Osteoblast (primary cell): Measurements from ENCODE around the gene FGD6. TPM values are rescaled to one million over a fixed set of nuclear protein-coding genes. Genes with fewer than 3 reads are reported as not detected.
"Not testable (repeated sequence)": the region's sequence is repeated elsewhere in the genome, so short reads cannot be mapped to it uniquely, and the experiment has no call there.

Source experiments
- DNase-seq: peaks from one replicate; pipeline ENCODE4 v3.0.0; 2011; ENCODE audit warnings: low spot score, mixed read lengths; ENCODE audit not compliant: insufficient read length; ENCODE audit errors: missing footprints
- H2AFZ ChIP-seq: 2 replicates; pipeline ENCODE4 v1.6.0; 2011; ENCODE audit warnings: mild to moderate bottlenecking, low read length
- H3K27ac ChIP-seq: 2 replicates; pipeline ENCODE4 v1.5.1; 2011; ENCODE audit warnings: mild to moderate bottlenecking, low read depth, low read length, moderate library complexity
- H3K27me3 ChIP-seq: 2 replicates; pipeline ENCODE4 v1.6.0; 2012; ENCODE audit warnings: mild to moderate bottlenecking, control low read depth, inconsistent platforms, low read length, moderate library complexity; ENCODE audit not compliant: insufficient read depth
- H3K36me3 ChIP-seq: 2 replicates; pipeline ENCODE4 v1.5.1; 2011; ENCODE audit warnings: mild to moderate bottlenecking, low read length, control low read depth, moderate library complexity; ENCODE audit not compliant: insufficient read depth
- H3K4me1 ChIP-seq: 2 replicates; pipeline ENCODE4 v1.5.1; 2011; ENCODE audit warnings: mild to moderate bottlenecking, low read length, control low read depth, moderate library complexity; ENCODE audit not compliant: insufficient read depth
- H3K4me2 ChIP-seq: 2 replicates; pipeline ENCODE4 v1.6.0; 2011; ENCODE audit warnings: mild to moderate bottlenecking, low read length; ENCODE audit not compliant: insufficient read depth
- H3K4me3 ChIP-seq: fragments of 200-600 bp; sonication (generic); 3 replicates; pipeline ENCODE4 v1.5.1; 2012; ENCODE audit warnings: mild to moderate bottlenecking, low read length, inconsistent platforms; ENCODE audit not compliant: insufficient read depth
- H3K79me2 ChIP-seq: 2 replicates; pipeline ENCODE4 v1.6.0; 2012; ENCODE audit warnings: mild to moderate bottlenecking, low read length, control low read depth, inconsistent platforms; ENCODE audit not compliant: insufficient read depth
- H3K9me3 ChIP-seq: 2 replicates; pipeline ENCODE4 v1.5.1; 2011; ENCODE audit warnings: low read depth, low read length, control low read depth
- H4K20me1 ChIP-seq: 2 replicates; pipeline ENCODE4 v1.6.0; 2012; ENCODE audit warnings: mild to moderate bottlenecking, low read length, control low read depth; ENCODE audit not compliant: insufficient read depth
- total RNA-seq: library from RNA; depleted of rRNA; stranded (reverse); fragments of >200 nt; gene quantifications from 2 replicates; pipeline ENCODE4 v1.2.3, GENCODE V29; 2012
- TF ChIP-seq, protein P1 (sequence below): IDR thresholded peaks from 2 replicates; pipeline ENCODE4 v1.5.1; 2011; ENCODE audit warnings: mild to moderate bottlenecking, low read depth, low read length, moderate library complexity; ENCODE audit errors: extremely low read depth

The FGD6 gene
- total RNA-seq, 1 donor, result 11.9 TPM

DNA sequence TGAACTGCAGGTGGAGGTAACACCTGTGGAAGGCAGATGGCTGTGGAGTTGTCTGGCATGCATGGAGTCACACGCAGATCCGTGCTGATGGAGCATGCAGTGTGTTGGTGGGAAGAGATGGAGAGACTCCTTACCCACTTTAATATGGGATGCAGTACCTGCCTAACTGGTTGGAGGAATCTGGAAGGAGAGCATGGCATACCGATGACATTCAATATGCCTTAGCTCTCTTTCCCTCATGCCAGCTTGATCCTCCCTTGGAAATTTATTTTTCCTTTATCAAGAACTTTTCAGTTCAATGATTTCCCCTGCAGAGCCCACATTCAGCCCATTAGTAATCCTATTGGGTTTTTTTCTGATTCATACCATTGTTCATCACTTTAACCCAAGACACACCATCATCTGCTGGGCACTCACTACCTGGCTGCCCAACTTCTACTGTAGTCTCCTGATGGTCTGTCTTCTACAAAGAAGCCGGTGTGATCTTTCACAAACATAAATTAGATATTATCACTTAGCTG lies 117.9 kb downstream of the FGD6 start:
- TF ChIP-seq, protein P1, sequence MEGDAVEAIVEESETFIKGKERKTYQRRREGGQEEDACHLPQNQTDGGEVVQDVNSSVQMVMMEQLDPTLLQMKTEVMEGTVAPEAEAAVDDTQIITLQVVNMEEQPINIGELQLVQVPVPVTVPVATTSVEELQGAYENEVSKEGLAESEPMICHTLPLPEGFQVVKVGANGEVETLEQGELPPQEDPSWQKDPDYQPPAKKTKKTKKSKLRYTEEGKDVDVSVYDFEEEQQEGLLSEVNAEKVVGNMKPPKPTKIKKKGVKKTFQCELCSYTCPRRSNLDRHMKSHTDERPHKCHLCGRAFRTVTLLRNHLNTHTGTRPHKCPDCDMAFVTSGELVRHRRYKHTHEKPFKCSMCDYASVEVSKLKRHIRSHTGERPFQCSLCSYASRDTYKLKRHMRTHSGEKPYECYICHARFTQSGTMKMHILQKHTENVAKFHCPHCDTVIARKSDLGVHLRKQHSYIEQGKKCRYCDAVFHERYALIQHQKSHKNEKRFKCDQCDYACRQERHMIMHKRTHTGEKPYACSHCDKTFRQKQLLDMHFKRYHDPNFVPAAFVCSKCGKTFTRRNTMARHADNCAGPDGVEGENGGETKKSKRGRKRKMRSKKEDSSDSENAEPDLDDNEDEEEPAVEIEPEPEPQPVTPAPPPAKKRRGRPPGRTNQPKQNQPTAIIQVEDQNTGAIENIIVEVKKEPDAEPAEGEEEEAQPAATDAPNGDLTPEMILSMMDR, result no peak
- Histone ChIP-seq H3K27me3 (no peaks in the 10 kb centered on the region), H3K79me2 (no peaks in the 10 kb centered on the region), H3K27ac (no peak overlapping the region), H3K36me3 (no peaks in the 10 kb centered on the region), H3K9me3 (no peaks in the 10 kb centered on the region), H3K4me3 (no peak overlapping the region), H2AFZ (no peak overlapping the region), H4K20me1 (no peaks in the 10 kb centered on the region), H3K4me2 (no peak overlapping the region), H3K4me1 (peaks cover 34% of the 10 kb centered on the region)
- no peak for DNase-seq

DNA sequence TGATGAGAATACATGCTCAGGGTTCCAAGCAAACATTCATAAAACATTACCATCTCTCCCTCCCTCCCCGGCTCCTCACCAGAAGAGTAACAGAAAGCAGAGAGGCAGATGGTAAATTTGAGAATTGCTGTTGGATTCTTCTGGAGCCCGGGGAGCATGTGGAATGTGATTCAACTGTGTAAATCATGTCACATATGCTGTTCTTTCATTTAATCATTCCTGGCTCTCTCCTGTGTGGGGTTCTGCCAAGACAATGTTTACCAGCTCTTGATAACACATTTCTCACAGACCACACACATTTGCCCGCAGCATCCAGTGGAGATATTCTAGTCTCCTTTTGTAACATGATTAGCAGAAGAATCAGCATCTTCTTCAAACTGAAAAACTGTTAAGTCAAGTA lies 120.4 kb downstream of the FGD6 start:
- H3K4me1 ChIP-seq, result peaks cover 19% of the 10 kb centered on the region
- H4K20me1 ChIP-seq, result no peaks in the 10 kb centered on the region
- no peak for DNase-seq
- no peaks in the 10 kb centered on the region for H3K27me3 ChIP-seq
- no peak overlapping the region for H3K4me3 ChIP-seq
- no peak overlapping the region for H3K4me2 ChIP-seq
- no peak overlapping the region for H3K27ac ChIP-seq
- H3K79me2 ChIP-seq, result no peaks in the 10 kb centered on the region
- no peak overlapping the region for H2AFZ ChIP-seq
- TF ChIP-seq, protein P1, result no peak
- H3K36me3 ChIP-seq, result peaks cover 7% of the 10 kb centered on the region
- H3K9me3 ChIP-seq, result no peaks in the 10 kb centered on the region

DNA sequence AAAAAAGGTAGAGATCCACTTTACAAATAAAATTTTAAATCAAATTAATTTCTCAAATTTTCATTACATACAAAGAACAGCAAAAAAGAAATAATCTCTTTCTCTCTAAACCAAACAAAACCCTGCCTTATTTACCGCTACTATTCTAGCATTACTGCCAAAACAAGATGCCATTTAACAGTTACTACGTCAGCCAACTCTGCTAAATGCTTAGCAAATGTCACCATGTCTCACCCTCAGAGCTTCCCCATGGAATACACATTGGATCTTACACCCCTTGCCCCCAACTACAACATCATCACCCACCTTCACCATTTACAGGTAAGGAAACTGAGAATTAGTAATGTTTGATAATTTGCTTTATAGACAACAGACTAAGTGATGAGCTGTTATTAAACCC lies 120.9 kb downstream of the FGD6 start:
- DNase-seq, result no peak
- Histone ChIP-seq H3K9me3 (no peaks in the 10 kb centered on the region), H3K27ac (no peak overlapping the region), H2AFZ (no peak overlapping the region), H3K4me2 (no peak overlapping the region), H4K20me1 (no peaks in the 10 kb centered on the region), H3K79me2 (no peaks in the 10 kb centered on the region), H3K27me3 (no peaks in the 10 kb centered on the region), H3K4me1 (peaks cover 19% of the 10 kb centered on the region), H3K36me3 (peaks cover 10% of the 10 kb centered on the region), H3K4me3 (no peak overlapping the region)
- TF ChIP-seq, protein P1, result no peak

DNA sequence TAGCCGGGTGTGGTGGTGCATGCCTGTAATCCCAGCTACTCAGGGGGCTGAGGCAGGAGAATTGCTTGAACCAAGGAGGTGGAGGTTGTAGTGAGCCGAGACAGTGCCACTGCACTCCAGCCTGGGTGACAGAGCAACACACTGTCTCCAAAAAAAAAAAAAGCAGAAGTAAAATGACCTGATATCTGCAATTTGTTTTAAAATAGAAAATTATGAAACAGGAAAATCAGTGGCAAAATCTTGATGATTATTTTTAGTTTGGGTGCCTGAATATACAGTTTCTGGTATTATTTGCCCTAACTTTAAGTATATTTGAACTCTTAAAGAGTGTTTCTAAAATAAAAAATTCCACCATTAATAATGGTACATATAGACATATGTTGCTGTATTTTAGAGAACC lies 121.4 kb downstream of the FGD6 start:
- not testable (repeated sequence) for H3K36me3 ChIP-seq, DNase-seq, H3K4me3 ChIP-seq, H3K79me2 ChIP-seq, H3K9me3 ChIP-seq, H4K20me1 ChIP-seq, H3K27ac ChIP-seq, H2AFZ ChIP-seq, H3K4me2 ChIP-seq, H3K27me3 ChIP-seq
- peaks cover 19% of the 10 kb centered on the region for H3K4me1 ChIP-seq
